BJ (cell line): Measurements from ENCODE around the gene DNHD1. TPM values are rescaled to one million over a fixed set of nuclear protein-coding genes. Genes with fewer than 3 reads are reported as not detected.

Experiments used
- CTCF ChIA-PET: fragments of 350-600 bp; formaldehyde crosslinking; extraction: SDS; loops from one replicate; lab custom pipeline; 2021; ENCODE audit warnings: antibody characterized with exemption, inconsistent platforms; lab: Yijun Ruan, JAX
- POLR2A ChIA-PET: fragments of 300-600 bp; sonication (Branson Sonifier 250); formaldehyde crosslinking; extraction: SDS; loops from one replicate; lab custom pipeline; 2021; ENCODE audit warnings: antibody characterized with exemption; lab: Charles Lee
- DNase-seq: peaks from one replicate; pipeline ENCODE4 v3.0.0-alpha.2; 2011; ENCODE audit warnings: low read depth
- H3K27me3 ChIP-seq: 2 replicates; pipeline ENCODE4 v1.6.0; 2011; ENCODE audit warnings: low read length; ENCODE audit not compliant: control insufficient read depth, insufficient read depth
- H3K36me3 ChIP-seq: 2 replicates; pipeline ENCODE4 v1.5.1; 2011; ENCODE audit warnings: low read length; ENCODE audit not compliant: control insufficient read depth, insufficient read depth
- H3K4me3 ChIP-seq: 2 replicates; pipeline ENCODE4 v1.5.1; 2011; ENCODE audit warnings: low read depth, mild to moderate bottlenecking, control low read depth, low read length
- CTCF ChIP-seq: IDR thresholded peaks from 2 replicates; pipeline ENCODE4 v1.5.1; 2011; ENCODE audit warnings: low read depth, mild to moderate bottlenecking, control low read depth, inconsistent platforms, low read length, moderate library complexity; ENCODE audit not compliant: insufficient read depth
- polyA plus RNA-seq: library from polyadenylated mRNA; depleted of rRNA; stranded (reverse); fragments of >200 nt; gene quantifications from 2 replicates; pipeline ENCODE4 v1.2.3, GENCODE V29; 2011

Gene DNHD1
- polyA plus RNA-seq, 1 experiment = 3.1 TPM

GRCh38 chr11:6611963-6612212 lies 114.8 kb downstream of the DNHD1 start:
- peaks cover 41% of the 10 kb centered on the region for H3K36me3 ChIP-seq
- TF ChIP-seq CTCF = no peak
- no peaks in the 10 kb centered on the region for H3K27me3 ChIP-seq
- ChIA-PET CTCF (interaction anchor here (0.6 to 3.2 kb wide), 9 partner anchors 35 to 173 kb away, joined by 3 to 24 read pairs (median 5); partner anchors contain the start of gene MRPL17), POLR2A (interaction anchor here (0.6 to 1.1 kb wide), 3 partner anchors 82 to 898 kb away, joined by 3 read pairs; no protein-coding TSS in a partner anchor)
- peak overlapping the region; percentile 79 for H3K4me3 ChIP-seq
- no peak for DNase-seq

GRCh38 chr11:6612213-6613041 lies 115.3 kb downstream of the DNHD1 start, which contains the start of gene TAF10:
Gene TAF10, minus strand, starts transcription at chr11:6612216. Its CDS starts 27 bp downstream, at chr11:6612189.
- H3K4me3 ChIP-seq = peak within 1 kb of the TSS; percentile 79
- TF ChIP-seq CTCF = peak; percentile 59
- ChIA-PET POLR2A (interaction anchor here (0.6 to 1.1 kb wide), 3 partner anchors 82 to 898 kb away, joined by 3 read pairs; no protein-coding TSS in a partner anchor), CTCF (interaction anchor here (0.6 to 3.2 kb wide), 9 partner anchors 34 to 173 kb away, joined by 3 to 24 read pairs (median 5); partner anchors contain the start of genes MRPL17 and TIMM10B)
- peaks cover 42% of the 10 kb centered on the region for H3K36me3 ChIP-seq
- peak; percentile 80 for DNase-seq
- no peaks in the 10 kb centered on the region for H3K27me3 ChIP-seq

DNA sequence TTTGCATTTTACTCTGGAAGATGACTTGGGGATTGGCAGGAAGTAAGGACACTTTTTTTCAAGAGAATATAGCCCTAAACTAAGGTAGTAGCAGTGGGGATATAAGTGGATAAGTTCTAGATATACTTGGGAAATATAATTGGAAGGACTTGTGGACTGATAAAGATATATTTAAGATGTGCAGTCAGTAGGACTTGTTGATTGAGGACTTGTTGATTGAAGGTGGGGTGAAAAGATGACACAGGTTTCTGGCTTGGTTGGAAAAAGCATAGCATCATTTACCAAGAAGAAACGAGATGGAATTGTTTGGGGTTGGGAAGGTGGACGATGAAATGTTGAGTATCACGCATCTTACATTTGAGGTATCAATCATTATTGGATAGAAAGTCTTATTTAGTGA lies 116.4 kb downstream of the DNHD1 start:
- Histone ChIP-seq H3K36me3 (peaks cover 38% of the 10 kb centered on the region), H3K27me3 (no peaks in the 10 kb centered on the region), H3K4me3 (no peak overlapping the region)
- ChIA-PET POLR2A (no interaction called here), CTCF (interaction anchor here (2.1 to 3.2 kb wide), 2 partner anchors 69 to 74 kb away, joined by 5 to 24 read pairs; partner anchors contain the start of gene MRPL17)
- TF ChIP-seq CTCF = no peak
- DNase-seq = no peak

GRCh38 chr11:6614446-6614845 lies 117.4 kb downstream of the DNHD1 start:
- Histone ChIP-seq H3K4me3 (no peak overlapping the region), H3K27me3 (no peaks in the 10 kb centered on the region), H3K36me3 (peaks cover 29% of the 10 kb centered on the region)
- ChIA-PET CTCF (no interaction called here), POLR2A (no interaction called here)
- DNase-seq = no peak
- no peak for TF ChIP-seq CTCF

DNA sequence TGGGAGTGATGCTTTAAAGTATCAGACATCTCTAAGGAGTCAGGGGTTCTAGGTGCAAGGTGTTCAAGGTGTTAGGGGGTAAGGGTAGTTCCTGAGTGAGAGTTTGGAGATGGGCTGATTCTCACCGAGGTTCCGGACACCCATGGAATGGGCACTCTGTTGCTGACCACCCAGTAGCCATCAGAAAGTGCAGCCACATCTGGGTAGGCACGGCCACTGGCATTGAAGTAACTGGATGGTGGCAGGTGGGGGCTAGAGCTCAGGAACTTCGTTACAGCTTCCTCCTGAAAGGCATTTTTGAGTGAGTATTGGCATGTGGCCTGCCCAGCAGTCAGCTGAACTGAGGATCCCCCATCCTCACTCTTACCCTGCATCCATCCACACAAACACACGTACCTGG lies 118.0 kb downstream of the DNHD1 start:
- POLR2A ChIA-PET = no interaction called here
- CTCF ChIA-PET = interaction anchor here (1.1 kb wide), 1 partner anchor 60 kb away, joined by 4 read pairs; no protein-coding TSS in a partner anchor
- DNase-seq = no peak

More for the DNA sequence above, 118.0 kb downstream of the DNHD1 start:
- no peak overlapping the region for H3K4me3 ChIP-seq
- H3K27me3 ChIP-seq = no peaks in the 10 kb centered on the region
- no peak for TF ChIP-seq CTCF
- H3K36me3 ChIP-seq = peaks cover 23% of the 10 kb centered on the region
